GM19043 (cell line): ENCODE measurements around the gene EED.
A peak's percentile ranks its signal among the peaks of the same experiment; 100 is the strongest.

ENCODE experiments used
- ATAC-seq: cut with Tn5 transposase; IDR thresholded peaks from one replicate; pipeline ENCODE4 v1.9.1; 2021; ENCODE audit warnings: low read depth; ENCODE audit not compliant: unreplicated experiment

Gene EED

GRCh38 chr11:86244522-86245368, at the start of gene EED:
EED (plus strand) TSS chr11:86244753; CDS start chr11:86245230, 477 bp downstream.
- ATAC-seq: peak; percentile 61

- ATAC-seq: no peak
These were observed 49.6 kb upstream of the EED start for GRCh38 chr11:86194998-86195397.

GRCh38 chr11:86196085-86196696, 48.4 kb upstream of the EED start:
- no peak for ATAC-seq

GRCh38 chr11:86196913-86197312, 47.6 kb upstream of the EED start:
- ATAC-seq: no peak

- ATAC-seq: no peak
These were observed 47.1 kb upstream of the EED start for GRCh38 chr11:86197448-86197847.

GRCh38 chr11:86198139-86198538, 46.4 kb upstream of the EED start:
- no peak for ATAC-seq

GRCh38 chr11:86199354-86199753, 45.2 kb upstream of the EED start:
- no peak for ATAC-seq

GRCh38 chr11:86201371-86201884, 43.1 kb upstream of the EED start:
- ATAC-seq: no peak

GRCh38 chr11:86202013-86202336, 42.6 kb upstream of the EED start:
- no peak for ATAC-seq

- ATAC-seq: no peak
These were observed 40.2 kb upstream of the EED start for GRCh38 chr11:86204356-86204755.

- ATAC-seq: no peak
These were observed 38.9 kb upstream of the EED start for GRCh38 chr11:86205421-86206336.

- ATAC-seq: no peak
These were observed 38.2 kb upstream of the EED start for GRCh38 chr11:86206337-86206695.

- ATAC-seq: no peak
These were observed 37.1 kb upstream of the EED start for GRCh38 chr11:86207413-86207812.

GRCh38 chr11:86208572-86208971, 36.0 kb upstream of the EED start:
- no peak for ATAC-seq

- ATAC-seq: no peak
These were observed 34.5 kb upstream of the EED start for GRCh38 chr11:86209806-86210657.

GRCh38 chr11:86210898-86211297, 33.7 kb upstream of the EED start:
- no peak for ATAC-seq

- peak; percentile 58 for ATAC-seq
These were observed 32.9 kb upstream of the EED start for GRCh38 chr11:86211619-86212018.

GRCh38 chr11:86212019-86212611, 32.4 kb upstream of the EED start:
- no peak for ATAC-seq

- ATAC-seq: peak; percentile 31
These were observed 29.8 kb upstream of the EED start for GRCh38 chr11:86214710-86215109.
